HCT116 (cell line): Measurements from ENCODE around the gene CRAT. TPM values are rescaled to one million over a fixed set of nuclear protein-coding genes. Genes with fewer than 3 reads are reported as not detected.

Experiments used
- ATAC-seq: fragments of 200-7000 bp; cut with Tn5 transposase; 2 replicates; pipeline ENCODE4 v1.9.1; 2020; ENCODE audit warnings: mild to moderate bottlenecking, moderate library complexity
- BruUV-seq: library from RNA; stranded (reverse); fragments of 400-500 nt; replicated peaks from 2 replicates; lab custom pipeline; 2021; lab: Mats Ljungman, UMichigan
- CTCF ChIA-PET: fragments of 300-600 bp; sonication (Branson Sonifier 250); formaldehyde crosslinking; loops from one replicate; lab custom pipeline; 2021; ENCODE audit warnings: antibody characterized with exemption; lab: Charles Lee
- POLR2A ChIA-PET: fragments of 300-600, 350-600 bp; sonication (Branson Sonifier 250); formaldehyde crosslinking; loops from one replicate; lab custom pipeline; 2021; ENCODE audit warnings: antibody characterized with exemption; lab: Charles Lee
- RAD21 ChIA-PET, 2 experiments: fragments of 300-600 bp; sonication (Branson Sonifier 250); formaldehyde crosslinking; loops; one replicate each; lab custom pipeline; 2023; ENCODE audit warnings: low total read pairs in 2 of 2; ENCODE audit not compliant: uncharacterized antibody in 2 of 2, unreplicated experiment in 2 of 2, low non-redundant PET in 1 of 2; lab: Charles Lee
- DNase-seq: peaks from one replicate; pipeline ENCODE4 v3.0.0-alpha.2; 2010; ENCODE audit warnings: low read depth, low spot score
- H2AFZ ChIP-seq: fragments of 200-600 bp; shearing (Covaris generic), sonication (generic); 2 replicates; pipeline ENCODE4 v1.6.1; 2017; ENCODE audit warnings: low read depth, mixed run types, mixed read lengths, antibody characterized with exemption, low read length; ENCODE audit not compliant: poor library complexity, severe bottlenecking
- H3K27ac ChIP-seq: 2 replicates; pipeline ENCODE4 v1.5.1; 2012; ENCODE audit warnings: low read depth, low read length
- H3K27me3 ChIP-seq: fragments of 200-600 bp; sonication (generic); 2 replicates; pipeline ENCODE4 v1.6.1; 2016; ENCODE audit warnings: mixed run types, low read length, mixed read lengths; ENCODE audit not compliant: insufficient read depth
- H3K36me3 ChIP-seq, 2 experiments: fragments of 200-500 bp in 1 of 2; fragments of 200-600 bp in 1 of 2; sonication (Bioruptor generic) in 1 of 2; sonication (generic) in 1 of 2; 2 replicates each; pipeline versions ENCODE4 v1.5.1 to v1.6.1; 2014 to 2016; ENCODE audit warnings: low read length in 2 of 2, inconsistent platforms in 1 of 2, mixed read lengths in 1 of 2, mixed run types in 1 of 2; ENCODE audit not compliant: insufficient read depth in 2 of 2, control insufficient read depth in 1 of 2
- H3K4me1 ChIP-seq, 2 experiments: fragments of 200-600 bp in 1 of 2; sonication (generic) in 1 of 2; 2 replicates each; pipeline versions ENCODE4 v1.5.1 to v1.6.1; 2012 to 2017; ENCODE audit warnings: low read length in 2 of 2, inconsistent platforms in 1 of 2, mild to moderate bottlenecking in 1 of 2, mixed read lengths in 1 of 2, mixed run types in 1 of 2, moderate library complexity in 1 of 2; ENCODE audit not compliant: insufficient read depth in 2 of 2, control insufficient read depth in 1 of 2
- H3K4me2 ChIP-seq: fragments of 200-600 bp; sonication (generic); 2 replicates; pipeline ENCODE4 v1.6.1; 2017; ENCODE audit warnings: mixed run types, low read length, mixed read lengths
- H3K4me3 ChIP-seq, 2 experiments: fragments of 200-600 bp in 1 of 2; sonication (generic) in 1 of 2; replicated peaks in 1 of 2; 2 replicates each; pipeline ENCODE4 v1.5.1; 2011 to 2016; ENCODE audit warnings: low read length in 2 of 2, control low read depth in 1 of 2, low read depth in 1 of 2, mild to moderate bottlenecking in 1 of 2, mixed read lengths in 1 of 2, mixed run types in 1 of 2
- H3K79me2 ChIP-seq: fragments of 200-600 bp; sonication (generic); 2 replicates; pipeline ENCODE4 v1.6.1; 2017; ENCODE audit warnings: mild to moderate bottlenecking, mixed run types, low read length, moderate library complexity, mixed read lengths; ENCODE audit not compliant: insufficient read depth
- H3K9ac ChIP-seq: fragments of 200-600 bp; sonication (generic); 2 replicates; pipeline ENCODE4 v1.6.1; 2016; ENCODE audit warnings: low read length, mixed read lengths
- H3K9me2 ChIP-seq: fragments of 200-600 bp; sonication (generic), shearing (Covaris generic); 2 replicates; pipeline ENCODE4 v1.6.1; 2017; ENCODE audit warnings: mixed run types, mild to moderate bottlenecking, moderate library complexity; ENCODE audit not compliant: insufficient read depth
- H3K9me3 ChIP-seq, 2 experiments: fragments of 200-500 bp in 1 of 2; fragments of 200-600 bp in 1 of 2; sonication (Bioruptor generic) in 1 of 2; sonication (generic) in 1 of 2; 2 replicates each; pipeline ENCODE4 v1.6.1; 2014 to 2017; ENCODE audit warnings: low read length in 2 of 2, mixed read lengths in 2 of 2, inconsistent platforms in 1 of 2, low read depth in 1 of 2, mild to moderate bottlenecking in 1 of 2, mixed run types in 1 of 2, moderate library complexity in 1 of 2; ENCODE audit not compliant: control insufficient read depth in 1 of 2, insufficient read depth in 1 of 2
- H4K20me1 ChIP-seq: fragments of 200-600 bp; sonication (generic), shearing (Covaris generic); 2 replicates; pipeline ENCODE4 v1.6.1; 2017; ENCODE audit warnings: mixed run types, mild to moderate bottlenecking, moderate library complexity; ENCODE audit not compliant: insufficient read depth
- CBX3 ChIP-seq: IDR thresholded peaks from 2 replicates; pipeline ENCODE4 v1.6.1; 2012; ENCODE audit warnings: low read depth
- CEBPB ChIP-seq: IDR thresholded peaks from 2 replicates; pipeline ENCODE4 v1.6.1; 2012; ENCODE audit warnings: low read depth
- ELF1 ChIP-seq: IDR thresholded peaks from 2 replicates; pipeline ENCODE4 v1.6.1; 2012; ENCODE audit warnings: low read depth, borderline replicate concordance
- FOSL1 ChIP-seq: IDR thresholded peaks from 2 replicates; pipeline ENCODE4 v1.6.1; 2012; ENCODE audit warnings: low read depth
- POLR2A ChIP-seq: IDR thresholded peaks from 2 replicates; pipeline ENCODE4 v1.7.0; 2011; ENCODE audit warnings: borderline replicate concordance; ENCODE audit not compliant: insufficient read depth, insufficient read length; ENCODE audit errors: extremely low read depth
- SIN3A ChIP-seq: IDR thresholded peaks from 2 replicates; pipeline ENCODE4 v1.6.1; 2012; ENCODE audit warnings: low read depth
- SRF ChIP-seq: IDR thresholded peaks from 2 replicates; pipeline ENCODE4 v1.6.1; 2012; ENCODE audit warnings: low read depth
- TCF7L2 ChIP-seq: IDR thresholded peaks from 2 replicates; pipeline ENCODE4 v1.7.0; 2011; ENCODE audit warnings: borderline replicate concordance, inconsistent platforms; ENCODE audit not compliant: insufficient read depth, insufficient read length; ENCODE audit errors: extremely low read depth
- YY1 ChIP-seq: IDR thresholded peaks from 2 replicates; pipeline ENCODE4 v1.6.1; 2011; ENCODE audit warnings: low read length, low read depth, moderate library complexity, mild to moderate bottlenecking; ENCODE audit not compliant: insufficient replicate concordance; ENCODE audit errors: extremely low read depth
- intact Hi-C: fragments of 100-400 bp; cut with micrococcal nuclease; formaldehyde crosslinking; loops from 2 replicates; pipeline ENCODE4 v1.10.0; 2022
- total RNA-seq: library from RNA; stranded (reverse); gene quantifications from one replicate; pipeline ENCODE4 v1.2.1, GENCODE V29; 2021; ENCODE audit not compliant: unreplicated experiment
- TF ChIP-seq, protein P1 (sequence below), 3 experiments: fragments of 200-600 bp in 1 of 3; sonication (generic) in 1 of 3; IDR thresholded peaks in 2 of 3; conservative IDR thresholded peaks in 1 of 3; 2 replicates each; pipeline ENCODE4 v1.5.1; 2012 to 2017; ENCODE audit warnings: low read depth in 2 of 3, low read length in 2 of 3, antibody characterized with exemption in 1 of 3, borderline replicate concordance in 1 of 3, control low read depth in 1 of 3, mild to moderate bottlenecking in 1 of 3, mixed read lengths in 1 of 3, mixed run types in 1 of 3, moderate library complexity in 1 of 3; ENCODE audit not compliant: insufficient read depth in 1 of 3
- TF ChIP-seq, protein P2 (sequence below): IDR thresholded peaks from 2 replicates; pipeline ENCODE4 v1.6.1; 2012
- TF ChIP-seq, protein P3 (sequence below): IDR thresholded peaks from 2 replicates; pipeline ENCODE4 v1.6.1; 2012
- TF ChIP-seq, protein P4 (sequence below): IDR thresholded peaks from 2 replicates; pipeline ENCODE4 v1.6.1; 2011; ENCODE audit warnings: mild to moderate bottlenecking, low read length, moderate library complexity; ENCODE audit not compliant: insufficient replicate concordance; ENCODE audit errors: extremely low read depth

The CRAT gene
- total RNA-seq, 1 experiment from 2014 or later: 29.0 TPM

DNA sequence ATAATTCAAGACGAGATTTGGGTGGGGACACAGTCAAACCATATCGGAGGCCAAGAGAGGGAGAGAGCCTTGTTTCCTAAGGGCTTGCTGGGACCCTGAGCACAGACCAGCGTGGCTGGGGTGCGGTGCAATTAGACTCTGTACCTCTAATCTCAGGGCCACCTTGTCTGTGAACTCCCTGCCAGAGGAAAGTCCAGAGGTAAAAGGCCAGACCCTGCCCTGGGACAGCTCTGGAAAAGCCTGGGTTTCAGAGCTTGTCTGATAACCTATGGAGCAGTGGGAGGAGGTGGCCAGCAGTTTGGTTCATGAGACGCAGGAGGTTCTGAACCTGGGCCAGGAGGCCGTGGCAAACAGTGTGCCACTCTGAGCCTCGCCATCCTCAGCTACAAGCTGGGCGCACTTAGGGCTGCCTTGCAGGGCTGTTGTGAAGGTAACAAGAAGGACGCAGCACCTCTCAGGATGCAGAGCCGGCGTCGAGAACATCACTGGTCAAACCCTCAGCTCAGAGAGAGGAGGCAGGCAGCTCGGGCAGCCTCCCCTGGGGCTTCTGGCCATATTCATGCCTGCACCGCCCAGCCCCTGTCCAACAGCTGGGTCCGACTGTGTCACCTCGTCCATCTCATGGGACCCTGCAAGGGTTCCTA lies 34.5 kb downstream of the CRAT start (continued):
- TF ChIP-seq, protein P1, sequence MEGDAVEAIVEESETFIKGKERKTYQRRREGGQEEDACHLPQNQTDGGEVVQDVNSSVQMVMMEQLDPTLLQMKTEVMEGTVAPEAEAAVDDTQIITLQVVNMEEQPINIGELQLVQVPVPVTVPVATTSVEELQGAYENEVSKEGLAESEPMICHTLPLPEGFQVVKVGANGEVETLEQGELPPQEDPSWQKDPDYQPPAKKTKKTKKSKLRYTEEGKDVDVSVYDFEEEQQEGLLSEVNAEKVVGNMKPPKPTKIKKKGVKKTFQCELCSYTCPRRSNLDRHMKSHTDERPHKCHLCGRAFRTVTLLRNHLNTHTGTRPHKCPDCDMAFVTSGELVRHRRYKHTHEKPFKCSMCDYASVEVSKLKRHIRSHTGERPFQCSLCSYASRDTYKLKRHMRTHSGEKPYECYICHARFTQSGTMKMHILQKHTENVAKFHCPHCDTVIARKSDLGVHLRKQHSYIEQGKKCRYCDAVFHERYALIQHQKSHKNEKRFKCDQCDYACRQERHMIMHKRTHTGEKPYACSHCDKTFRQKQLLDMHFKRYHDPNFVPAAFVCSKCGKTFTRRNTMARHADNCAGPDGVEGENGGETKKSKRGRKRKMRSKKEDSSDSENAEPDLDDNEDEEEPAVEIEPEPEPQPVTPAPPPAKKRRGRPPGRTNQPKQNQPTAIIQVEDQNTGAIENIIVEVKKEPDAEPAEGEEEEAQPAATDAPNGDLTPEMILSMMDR (IDR thresholded peaks at IDR 0.05 in 2 of 3, conservative IDR thresholded peaks at IDR 0.05 in 1 of 3; ENCODE audit: borderline replicate concordance in 1 of 3, insufficient read depth in 1 of 3, low read depth in 2 of 3, low read length in 2 of 3): no peak
- TF ChIP-seq, protein P2, sequence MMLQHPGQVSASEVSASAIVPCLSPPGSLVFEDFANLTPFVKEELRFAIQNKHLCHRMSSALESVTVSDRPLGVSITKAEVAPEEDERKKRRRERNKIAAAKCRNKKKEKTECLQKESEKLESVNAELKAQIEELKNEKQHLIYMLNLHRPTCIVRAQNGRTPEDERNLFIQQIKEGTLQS: no peak
- TF ChIP-seq SIN3A: no peak

DNA sequence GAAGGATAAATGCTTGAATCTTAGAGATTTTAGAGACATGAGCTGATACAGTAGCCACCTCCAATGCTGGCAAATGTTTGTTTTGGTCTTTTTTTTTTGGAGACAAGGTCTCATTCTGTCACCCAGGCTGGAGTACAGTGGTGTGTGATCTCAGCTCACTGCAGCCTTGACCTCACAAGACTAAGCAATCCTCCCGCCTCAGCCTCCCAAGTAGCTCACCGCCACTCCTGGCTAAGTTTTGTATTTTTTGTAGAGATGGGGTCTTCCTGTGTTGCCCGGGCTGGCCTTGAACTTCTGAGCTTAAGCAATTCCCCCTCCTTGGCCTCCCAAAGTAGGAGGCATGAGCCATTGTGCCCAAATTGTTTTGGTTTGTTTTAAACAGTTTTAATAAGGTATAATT lies 36.5 kb downstream of the CRAT start:
- no peaks in the 10 kb centered on the region for H3K9me2 ChIP-seq
- H3K27ac ChIP-seq: no peak overlapping the region
- H3K4me2 ChIP-seq: no peak overlapping the region
- TF ChIP-seq, protein P3, sequence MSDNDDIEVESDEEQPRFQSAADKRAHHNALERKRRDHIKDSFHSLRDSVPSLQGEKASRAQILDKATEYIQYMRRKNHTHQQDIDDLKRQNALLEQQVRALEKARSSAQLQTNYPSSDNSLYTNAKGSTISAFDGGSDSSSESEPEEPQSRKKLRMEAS: no peak
- TF ChIP-seq CBX3 (no peak), SRF (no peak), CEBPB (no peak), FOSL1 (no peak), POLR2A (no peak), YY1 (no peak), TCF7L2 (no peak), ELF1 (no peak)
- TF ChIP-seq, protein P4, sequence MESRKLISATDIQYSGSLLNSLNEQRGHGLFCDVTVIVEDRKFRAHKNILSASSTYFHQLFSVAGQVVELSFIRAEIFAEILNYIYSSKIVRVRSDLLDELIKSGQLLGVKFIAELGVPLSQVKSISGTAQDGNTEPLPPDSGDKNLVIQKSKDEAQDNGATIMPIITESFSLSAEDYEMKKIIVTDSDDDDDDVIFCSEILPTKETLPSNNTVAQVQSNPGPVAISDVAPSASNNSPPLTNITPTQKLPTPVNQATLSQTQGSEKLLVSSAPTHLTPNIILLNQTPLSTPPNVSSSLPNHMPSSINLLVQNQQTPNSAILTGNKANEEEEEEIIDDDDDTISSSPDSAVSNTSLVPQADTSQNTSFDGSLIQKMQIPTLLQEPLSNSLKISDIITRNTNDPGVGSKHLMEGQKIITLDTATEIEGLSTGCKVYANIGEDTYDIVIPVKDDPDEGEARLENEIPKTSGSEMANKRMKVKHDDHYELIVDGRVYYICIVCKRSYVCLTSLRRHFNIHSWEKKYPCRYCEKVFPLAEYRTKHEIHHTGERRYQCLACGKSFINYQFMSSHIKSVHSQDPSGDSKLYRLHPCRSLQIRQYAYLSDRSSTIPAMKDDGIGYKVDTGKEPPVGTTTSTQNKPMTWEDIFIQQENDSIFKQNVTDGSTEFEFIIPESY: no peak
- no peaks in the 10 kb centered on the region for H3K4me1 ChIP-seq
- ATAC-seq (no peak), DNase-seq (no peak)
- H2AFZ ChIP-seq: no peak overlapping the region
- no peaks in the 10 kb centered on the region for H3K79me2 ChIP-seq
- CTCF ChIA-PET: no interaction called here
- H3K36me3 ChIP-seq: no peaks in the 10 kb centered on the region
- no peak overlapping the region for H3K4me3 ChIP-seq
- H4K20me1 ChIP-seq: no peaks in the 10 kb centered on the region
- no peak overlapping the region for H3K9ac ChIP-seq
- no TSS peak for BruUV-seq
- RAD21 ChIA-PET: no interaction called here
- H3K9me3 ChIP-seq: no peaks in the 10 kb centered on the region
- intact Hi-C loops: no loop called here
- no peaks in the 10 kb centered on the region for H3K27me3 ChIP-seq
- POLR2A ChIA-PET: no interaction called here
